ENCODE measurements around the gene PDE10A. TPM values are rescaled to one million over a fixed set of nuclear protein-coding genes. Genes with fewer than 3 reads are reported as not detected.

Gene PDE10A
- total and polyA plus RNA-seq, 9 donors = 5.9 to 344 (median 88.7) TPM

- Histone ChIP-seq H3K27me3 (no peaks in the 10 kb centered on the region), H3K27ac (no peak overlapping the region), H3K36me3 (no peaks in the 10 kb centered on the region), H3K4me1 (ENCODE audit: insufficient read depth) (peaks cover 7% of the 10 kb centered on the region), H3K4me3 (no peak overlapping the region), H3K9me3 (no peaks in the 10 kb centered on the region)
- no peak for DNase-seq
- intact Hi-C loops (cut with DNase I) = no loop called here
- 92 to 95% (median 94%) methylated on average over 16 of the region's 16 CpGs for WGBS, 3 donors
- TF ChIP-seq CTCF (IDR thresholded peaks at IDR 0.05) (no peak), EP300 (IDR thresholded peaks at IDR 0.05) (no peak), POLR2A (IDR thresholded peaks at IDR 0.05) (no peak)
Measured at GRCh38 chr6:165634101-165634880, 28.8 kb downstream of the PDE10A start.

GRCh38 chr6:165632194-165632593 is 30.8 kb downstream of the PDE10A start:
- H3K36me3 ChIP-seq = no peaks in the 10 kb centered on the region
- peaks cover 3% of the 10 kb centered on the region for H3K4me1 ChIP-seq (ENCODE audit: insufficient read depth)
- H3K27ac ChIP-seq = no peak overlapping the region
- TF ChIP-seq POLR2A (IDR thresholded peaks at IDR 0.05) (no peak), CTCF (IDR thresholded peaks at IDR 0.05) (no peak), EP300 (IDR thresholded peaks at IDR 0.05) (no peak)
- H3K9me3 ChIP-seq = no peaks in the 10 kb centered on the region
- DNase-seq = no peak
- intact Hi-C loops (cut with DNase I) = no loop called here
- no peak overlapping the region for H3K4me3 ChIP-seq
- H3K27me3 ChIP-seq = no peaks in the 10 kb centered on the region
- 83 to 88% (median 85%) methylated on average over 2 of the region's 2 CpGs for WGBS, 3 donors

- no peak for DNase-seq
- no peaks in the 10 kb centered on the region for H3K9me3 ChIP-seq
- intact Hi-C loops (cut with DNase I) = no loop called here
- TF ChIP-seq CTCF (IDR thresholded peaks at IDR 0.05) = no peak
- no peak for TF ChIP-seq POLR2A (IDR thresholded peaks at IDR 0.05)
- TF ChIP-seq EP300 (IDR thresholded peaks at IDR 0.05) = no peak
- WGBS, 3 donors = 53 to 59% (median 55%) methylated on average over 6 of the region's 6 CpGs
- H3K27ac ChIP-seq = no peak overlapping the region
- no peak overlapping the region for H3K4me3 ChIP-seq
- H3K36me3 ChIP-seq = no peaks in the 10 kb centered on the region
- H3K27me3 ChIP-seq = no peaks in the 10 kb centered on the region
- no peaks in the 10 kb centered on the region for H3K4me1 ChIP-seq (ENCODE audit: insufficient read depth)
Measured at GRCh38 chr6:165630544-165630953, 32.5 kb downstream of the PDE10A start.

GRCh38 chr6:165628955-165629354 is 34.1 kb downstream of the PDE10A start:
- intact Hi-C loops (cut with DNase I) = no loop called here
- no peak overlapping the region for H3K4me3 ChIP-seq
- WGBS, 3 donors = 78 to 94% (median 90%) methylated on average over 4 of the region's 4 CpGs
- no peaks in the 10 kb centered on the region for H3K9me3 ChIP-seq
- H3K4me1 ChIP-seq (ENCODE audit: insufficient read depth) = no peaks in the 10 kb centered on the region
- H3K36me3 ChIP-seq = no peaks in the 10 kb centered on the region
- no peak overlapping the region for H3K27ac ChIP-seq
- DNase-seq = no peak
- TF ChIP-seq CTCF (IDR thresholded peaks at IDR 0.05) (no peak), EP300 (IDR thresholded peaks at IDR 0.05) (no peak), POLR2A (IDR thresholded peaks at IDR 0.05) (no peak)
- H3K27me3 ChIP-seq = no peaks in the 10 kb centered on the region

Data from ovary (tissue), 9 donors.